Stromal cell of bone marrow (primary cell): ENCODE measurements around the gene GMPR2.
"Not testable (repeated sequence)": the region's sequence is repeated elsewhere in the genome, so short reads cannot be mapped to it uniquely, and the experiment has no call there.

ENCODE experiments used
- DNase-seq: peaks from one replicate; pipeline ENCODE4 v3.0.0-alpha.2; 2012; ENCODE audit warnings: low read depth

Gene GMPR2

DNA sequence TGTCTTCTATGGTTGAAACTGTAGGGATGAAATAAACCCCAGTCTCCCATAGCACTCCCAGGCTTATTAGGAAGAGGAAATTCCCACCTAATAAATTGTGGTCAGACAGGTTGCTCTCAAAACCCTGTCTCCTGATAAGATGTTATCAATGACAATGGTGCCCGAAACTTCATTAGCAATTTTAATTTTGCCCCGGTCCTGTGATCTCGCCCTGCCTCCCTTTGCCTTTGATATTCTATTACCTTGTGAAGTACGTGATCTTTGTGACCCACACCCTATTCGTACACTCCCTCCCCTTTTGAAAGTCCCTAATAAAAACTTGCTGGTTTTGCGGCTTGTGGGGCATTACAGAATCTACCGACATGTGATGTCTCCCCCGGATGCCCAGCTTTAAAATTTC, 30.2 kb upstream of the GMPR2 start:
- DNase-seq: not testable (repeated sequence)

DNA sequence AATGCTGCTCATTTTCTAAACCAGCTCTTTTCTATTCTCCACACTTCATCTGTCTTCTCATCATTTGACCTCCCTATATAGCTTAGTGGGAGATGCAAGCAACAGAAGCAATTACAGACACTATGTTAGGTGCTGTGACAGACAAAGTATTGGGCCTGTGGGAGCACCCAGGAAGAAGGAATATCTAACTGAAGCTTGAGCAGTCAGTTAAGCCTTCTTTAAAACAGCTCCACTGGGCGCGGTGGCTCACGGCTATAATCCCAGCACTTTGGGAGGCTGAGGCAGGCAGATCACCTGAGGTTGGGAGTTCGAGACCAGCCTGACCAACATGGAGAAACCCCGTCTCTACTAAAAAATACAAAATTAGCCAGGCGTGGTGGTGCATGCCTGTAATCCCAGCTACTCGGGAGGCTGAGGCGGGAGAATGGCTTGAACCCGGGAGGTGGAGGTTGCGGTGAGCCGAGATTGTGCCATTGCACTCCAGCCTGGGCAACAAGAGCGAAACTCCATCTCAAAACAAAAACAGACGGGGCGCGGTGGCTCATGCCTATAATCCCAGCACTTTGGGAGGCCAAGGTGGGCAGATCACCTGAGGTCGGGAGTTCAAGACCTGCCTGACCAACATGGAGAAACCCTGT, 29.4 kb upstream of the GMPR2 start:
- DNase-seq: not testable (repeated sequence)

DNA sequence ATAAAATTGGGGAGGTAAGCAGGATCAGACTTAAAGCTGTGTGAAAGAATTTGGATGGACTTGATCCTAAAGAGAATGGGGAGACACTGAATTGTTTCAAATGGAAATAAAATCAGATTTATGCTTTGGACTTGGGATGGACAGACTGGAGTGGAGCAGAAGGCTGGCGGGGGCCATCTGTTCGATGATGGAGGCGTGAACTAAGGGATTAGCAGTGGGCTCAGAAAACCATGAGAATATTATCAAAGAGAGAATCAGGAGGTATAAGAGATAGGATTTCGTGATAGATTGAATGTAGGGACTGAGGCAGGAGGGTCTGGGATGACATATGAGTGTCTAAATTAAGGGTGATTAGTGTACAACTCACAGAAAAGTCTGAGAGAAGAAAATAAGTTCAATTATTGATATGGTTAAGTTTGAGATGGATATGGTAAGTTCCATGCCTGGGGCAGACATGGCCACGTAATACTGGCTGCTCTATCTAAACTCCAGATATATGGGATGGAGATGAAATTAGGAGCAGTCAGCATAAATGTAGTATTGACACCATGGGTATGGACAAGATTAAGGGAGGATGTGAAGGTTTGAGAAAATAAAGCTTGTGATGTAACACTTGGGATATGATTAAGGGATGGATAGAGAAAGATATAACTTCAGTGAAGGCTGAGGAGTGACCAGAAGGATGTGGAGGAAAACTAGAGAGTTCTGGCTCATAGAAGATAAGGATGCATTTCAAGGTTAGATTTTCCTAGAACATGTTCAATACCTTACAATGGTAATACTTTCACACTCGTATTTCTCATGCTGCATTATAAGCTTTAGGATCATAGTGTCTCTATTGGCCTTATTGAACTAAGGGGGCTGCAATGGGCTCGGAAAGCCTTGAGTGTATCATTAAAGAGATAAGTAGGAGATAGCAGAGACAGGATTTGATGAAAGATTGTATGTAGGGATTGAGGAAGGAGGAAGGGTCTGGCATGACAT, 28.3 kb upstream of the GMPR2 start:
- no peak for DNase-seq

DNA sequence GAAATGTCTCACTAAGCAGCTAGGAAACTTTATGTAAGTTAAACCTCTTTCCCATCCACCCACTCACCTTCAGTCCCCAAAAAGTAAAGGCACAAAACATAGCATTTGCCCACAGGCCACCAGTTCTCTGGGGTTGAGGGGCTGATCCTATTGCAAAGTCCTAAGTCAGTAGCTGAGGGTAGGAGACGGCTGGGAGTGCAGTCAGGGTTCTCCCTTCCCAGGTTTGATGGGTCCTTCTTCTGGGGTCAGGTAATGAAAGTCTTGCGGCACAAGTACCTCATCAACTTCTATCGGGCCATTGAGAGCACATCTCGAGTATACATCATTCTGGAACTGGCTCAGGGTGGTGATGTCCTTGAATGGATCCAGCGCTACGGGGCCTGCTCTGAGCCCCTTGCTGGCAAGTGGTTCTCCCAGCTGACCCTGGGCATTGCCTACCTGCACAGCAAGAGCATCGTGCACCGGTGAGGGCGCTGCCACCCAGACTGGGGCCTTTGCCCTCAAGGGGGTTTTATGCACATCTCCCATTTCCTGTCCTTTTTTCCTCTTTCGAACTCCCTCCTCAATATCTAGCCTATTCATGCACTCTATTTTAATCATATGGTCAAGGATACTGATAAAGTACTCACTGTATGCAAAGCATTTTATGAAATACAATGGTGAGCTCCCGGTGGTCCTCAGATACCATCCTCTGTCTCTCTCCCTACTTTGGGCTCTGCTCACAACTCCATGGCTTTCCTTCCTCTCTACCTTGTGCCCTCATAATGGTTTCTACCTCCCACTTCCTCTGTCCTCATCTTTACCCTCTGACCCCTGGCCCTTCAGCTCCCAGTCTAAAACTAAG, 26.2 kb upstream of the GMPR2 start:
- DNase-seq: no peak

DNA sequence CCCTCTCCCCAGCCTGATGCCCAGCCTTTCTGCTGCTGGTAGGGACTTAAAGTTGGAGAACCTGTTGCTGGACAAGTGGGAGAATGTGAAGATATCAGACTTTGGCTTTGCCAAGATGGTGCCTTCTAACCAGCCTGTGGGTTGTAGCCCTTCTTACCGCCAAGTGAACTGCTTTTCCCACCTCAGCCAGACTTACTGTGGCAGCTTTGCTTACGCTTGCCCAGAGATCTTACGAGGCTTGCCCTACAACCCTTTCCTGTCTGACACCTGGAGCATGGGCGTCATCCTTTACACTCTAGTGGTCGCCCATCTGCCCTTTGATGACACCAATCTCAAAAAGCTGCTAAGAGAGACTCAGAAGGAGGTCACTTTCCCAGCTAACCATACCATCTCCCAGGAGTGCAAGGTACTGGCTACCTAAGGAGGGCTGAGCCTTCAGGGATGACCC, 25.6 kb upstream of the GMPR2 start:
- DNase-seq: no peak

DNA sequence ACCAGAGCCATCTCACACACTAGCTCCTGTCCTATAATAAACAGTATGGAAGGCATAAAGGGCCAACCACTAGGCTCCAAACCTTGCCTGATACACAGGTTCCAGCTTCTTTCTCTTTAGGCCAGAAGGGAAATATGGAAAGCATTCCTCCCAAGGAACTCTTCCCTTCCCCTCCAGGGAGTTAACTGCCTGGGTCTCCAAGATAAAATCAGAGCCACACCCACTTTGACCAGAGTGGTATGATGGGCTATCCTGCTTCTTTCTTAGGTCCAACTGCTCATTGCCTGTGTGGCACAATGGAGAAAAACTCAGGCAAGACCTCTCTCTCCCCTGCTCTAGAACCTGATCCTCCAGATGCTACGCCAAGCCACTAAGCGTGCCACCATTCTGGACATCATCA, 25.1 kb upstream of the GMPR2 start:
- DNase-seq: no peak

DNA sequence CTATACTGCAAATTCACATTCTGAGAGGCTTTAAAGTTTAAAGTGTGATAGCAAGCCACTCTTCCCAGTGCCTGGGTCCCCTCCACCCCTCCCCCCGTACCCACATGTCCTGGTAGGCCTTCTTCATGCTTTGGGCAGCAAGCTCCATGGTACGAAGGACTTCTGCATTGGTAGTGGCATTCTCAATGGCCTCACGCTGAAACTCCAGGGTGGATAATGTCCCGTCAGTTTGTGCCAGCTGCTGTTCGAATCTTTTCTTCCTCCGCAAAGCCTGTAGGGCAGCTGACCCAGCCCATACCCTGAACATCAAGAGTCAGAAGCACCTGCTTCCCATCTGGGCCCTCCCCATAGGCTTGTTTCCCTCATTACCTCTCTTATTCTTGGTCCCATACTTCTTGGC, 21.4 kb upstream of the GMPR2 start:
- DNase-seq: no peak

DNA sequence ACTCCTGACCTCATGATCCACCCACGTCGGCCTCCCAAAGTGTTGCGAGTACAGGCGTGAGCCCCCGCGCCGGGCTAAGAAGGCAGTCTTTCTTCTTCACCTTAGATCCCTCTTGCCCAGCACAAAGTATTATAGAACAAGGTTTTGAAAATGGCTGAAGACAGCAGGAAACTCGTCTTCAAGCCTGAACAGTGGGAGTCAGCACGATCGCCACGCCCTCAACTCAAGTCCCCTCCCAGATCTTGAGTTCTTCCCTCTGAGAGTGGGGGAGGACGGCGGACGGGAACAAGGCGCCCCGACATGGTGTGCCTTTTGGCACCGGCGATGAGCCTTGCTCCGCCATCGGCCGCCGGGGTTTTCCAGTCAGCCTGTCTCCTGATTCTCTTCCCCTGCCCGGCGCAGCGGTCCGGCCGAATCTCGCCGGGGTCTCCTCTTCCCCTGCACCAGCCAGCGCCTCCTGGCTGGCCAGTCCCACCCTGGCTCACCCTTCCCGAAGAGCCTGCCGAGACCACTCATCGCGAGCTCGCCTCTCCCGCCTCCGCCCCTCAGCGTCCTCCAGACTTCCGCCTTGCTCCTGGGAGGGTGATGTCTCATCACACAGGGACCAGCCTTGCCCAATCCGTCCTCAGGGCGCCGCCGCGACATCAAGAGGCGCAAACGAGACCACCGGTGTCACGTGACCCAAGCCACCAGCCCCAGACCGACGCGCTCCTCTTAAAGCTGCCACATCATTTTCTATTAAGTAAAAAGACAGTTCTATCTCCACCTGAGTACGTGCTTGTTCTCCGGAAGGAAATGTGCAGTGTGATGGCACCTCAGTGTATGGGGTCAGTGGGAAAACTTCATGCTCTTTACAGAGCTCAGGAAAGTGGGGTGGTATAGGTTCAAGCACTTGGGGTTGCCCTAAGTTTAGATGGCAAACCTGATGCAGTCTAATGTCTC, 19.5 kb upstream of the GMPR2 start, which contains the start of gene CHMP4A:
CHMP4A (minus strand) TSS at position 565 of the 942 bp plus-strand sequence; CDS start at position 516, 49 bp downstream.
- DNase-seq: peak; percentile 97

DNA sequence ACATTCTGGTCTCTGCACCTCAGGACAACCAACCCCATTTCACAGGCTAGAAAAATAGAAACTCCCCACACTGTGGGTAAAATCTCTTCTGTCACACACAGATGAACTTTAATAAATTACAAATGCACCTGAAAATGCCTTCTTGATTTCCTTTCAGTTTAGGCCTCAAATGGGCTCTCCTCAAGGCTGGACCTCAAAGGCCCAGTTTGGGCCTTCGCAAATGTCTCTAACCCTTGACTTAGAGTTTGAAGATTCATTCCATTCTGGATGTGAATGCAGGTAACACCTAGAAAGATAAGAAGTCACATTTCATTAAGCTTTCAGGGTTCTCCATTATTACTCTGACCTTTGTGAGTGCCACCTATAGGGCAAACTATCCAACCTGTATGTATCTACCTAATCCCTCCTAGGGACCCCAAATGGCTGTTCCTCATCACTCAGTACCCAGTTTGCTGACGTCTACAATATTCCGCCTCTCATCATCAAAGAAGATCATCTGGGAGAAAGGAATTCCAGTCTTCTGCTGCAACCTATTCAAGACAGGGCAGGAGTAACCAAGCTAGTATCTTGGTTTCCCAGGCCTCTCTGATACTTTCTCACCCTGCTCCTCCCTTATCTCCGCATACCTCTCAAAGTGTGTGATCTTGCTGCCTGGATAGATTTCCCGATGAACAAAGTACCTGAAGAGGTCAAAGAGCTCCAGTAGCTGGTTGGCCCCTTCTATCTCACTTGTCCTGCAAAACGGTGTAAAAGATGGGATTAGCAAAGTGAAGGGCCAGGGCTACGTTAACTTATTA, 18.7 kb upstream of the GMPR2 start:
- no peak for DNase-seq

DNA sequence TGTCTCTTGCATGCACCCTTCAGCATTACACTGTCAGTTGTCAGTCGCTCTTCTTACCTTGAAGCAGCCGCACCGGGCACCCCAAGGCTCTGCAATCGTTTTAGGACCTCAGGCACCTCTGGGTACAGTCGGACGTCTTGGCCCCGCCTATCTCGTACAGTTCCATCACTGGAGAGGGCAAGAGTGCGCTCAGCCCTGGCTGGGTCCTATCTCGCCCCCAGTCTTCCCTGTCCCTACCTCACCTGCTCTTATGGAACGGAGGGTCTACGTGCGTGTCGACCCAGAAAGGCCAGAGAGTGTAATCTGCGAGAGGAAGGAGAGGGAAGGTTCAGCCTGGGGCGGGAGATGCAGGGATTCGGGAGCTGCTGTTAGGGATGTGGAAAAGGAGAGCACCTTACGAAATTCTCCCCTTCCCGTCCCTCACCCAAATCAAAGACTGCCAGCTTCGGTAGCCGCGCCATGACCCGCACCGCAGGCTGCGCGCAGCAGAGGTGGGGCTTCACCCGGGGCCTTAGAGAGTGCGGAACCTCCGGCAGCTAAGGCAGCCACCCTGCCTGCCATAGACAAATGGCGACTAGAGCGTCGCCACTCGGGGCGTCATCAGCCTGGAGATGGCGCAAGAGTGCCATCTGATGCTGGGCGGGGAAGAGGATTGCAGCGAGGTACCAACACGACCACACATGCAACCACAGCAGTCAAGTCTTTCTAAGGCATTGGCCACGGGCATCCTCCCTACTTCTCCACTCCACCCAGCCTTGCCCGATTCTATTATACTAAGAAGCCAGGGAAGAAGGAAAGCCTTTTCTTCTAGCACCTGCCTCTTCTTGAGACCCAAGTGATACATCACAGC, 17.0 kb upstream of the GMPR2 start, which contains the start of gene MDP1:
MDP1 (minus strand) TSS at position 572 of the 850 bp plus-strand sequence; CDS start at position 461, 111 bp downstream.
- DNase-seq: peak; percentile 77

DNA sequence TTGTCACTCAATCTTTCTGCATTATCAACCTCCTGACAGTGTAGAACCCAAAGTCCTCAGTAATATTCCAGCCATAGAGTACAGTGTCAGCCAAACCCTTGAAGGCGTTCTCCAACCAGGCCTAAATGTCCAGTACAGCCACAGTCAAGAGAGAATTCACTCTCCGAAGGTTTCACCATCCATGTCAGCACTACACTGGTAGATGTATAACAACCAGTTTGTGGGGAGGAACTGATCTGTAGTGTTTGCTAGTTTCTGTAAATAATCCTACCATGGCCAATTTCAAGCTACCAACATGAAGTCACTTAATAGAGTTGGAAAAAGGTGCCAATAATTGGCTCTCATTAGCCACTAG, 16.4 kb upstream of the GMPR2 start:
- no peak for DNase-seq

DNA sequence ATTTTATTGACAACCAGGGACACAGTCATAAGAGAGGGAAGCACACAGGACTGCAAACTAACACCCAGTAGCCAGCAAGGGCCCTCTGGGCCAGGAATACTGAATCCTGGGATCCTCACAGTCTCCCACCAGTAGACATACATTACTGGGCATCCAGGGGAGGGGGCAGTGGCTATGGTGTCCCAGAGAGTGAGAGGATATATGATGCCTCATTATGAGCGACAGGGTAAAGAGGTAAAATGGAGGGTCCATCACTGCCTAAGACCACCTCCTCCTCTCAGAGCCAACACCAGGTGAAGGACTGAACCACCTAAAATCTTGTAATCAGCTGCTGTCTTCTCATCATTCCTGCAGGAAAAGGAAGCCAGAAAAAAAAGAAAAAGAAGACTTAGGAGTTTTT, 15.9 kb upstream of the GMPR2 start:
- DNase-seq: not testable (repeated sequence)

DNA sequence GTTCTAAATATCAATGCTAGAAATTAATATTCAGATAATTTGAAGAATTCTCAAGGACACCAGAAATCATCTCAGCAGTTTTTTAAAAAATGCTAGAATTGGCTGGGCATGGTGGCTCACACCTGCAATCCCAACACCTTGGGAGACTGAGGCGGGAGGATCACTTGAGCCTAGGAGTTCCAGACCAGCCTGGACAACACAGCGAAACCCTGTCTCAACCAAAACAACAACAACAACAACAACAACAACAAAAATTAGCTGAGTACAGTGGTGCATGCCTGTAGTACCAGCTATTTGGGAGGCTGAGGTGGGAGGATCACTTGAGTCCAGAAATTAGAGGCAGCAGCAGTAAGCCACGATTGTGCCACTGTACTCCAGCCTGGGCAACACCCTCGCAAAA, 13.6 kb upstream of the GMPR2 start:
- no peak for DNase-seq

DNA sequence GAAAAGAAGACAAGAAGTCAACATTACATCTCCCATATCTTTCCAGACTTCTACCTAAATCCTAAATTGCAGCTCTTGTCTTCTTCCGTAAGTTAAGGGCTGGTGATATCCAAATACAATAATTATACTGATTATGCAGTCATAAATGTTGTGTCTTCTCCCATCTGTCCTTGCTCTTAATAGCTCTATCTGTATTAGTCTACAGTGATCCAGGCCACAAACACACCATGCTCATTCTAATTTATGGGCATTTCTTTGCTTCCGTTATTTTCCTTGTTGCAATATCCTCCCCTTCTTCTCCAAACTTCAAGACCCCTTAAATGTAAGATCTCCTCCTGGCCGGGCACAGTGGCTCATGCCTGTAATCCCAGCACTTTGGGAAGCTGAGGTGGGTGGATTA, 13.2 kb upstream of the GMPR2 start:
- DNase-seq: no peak

DNA sequence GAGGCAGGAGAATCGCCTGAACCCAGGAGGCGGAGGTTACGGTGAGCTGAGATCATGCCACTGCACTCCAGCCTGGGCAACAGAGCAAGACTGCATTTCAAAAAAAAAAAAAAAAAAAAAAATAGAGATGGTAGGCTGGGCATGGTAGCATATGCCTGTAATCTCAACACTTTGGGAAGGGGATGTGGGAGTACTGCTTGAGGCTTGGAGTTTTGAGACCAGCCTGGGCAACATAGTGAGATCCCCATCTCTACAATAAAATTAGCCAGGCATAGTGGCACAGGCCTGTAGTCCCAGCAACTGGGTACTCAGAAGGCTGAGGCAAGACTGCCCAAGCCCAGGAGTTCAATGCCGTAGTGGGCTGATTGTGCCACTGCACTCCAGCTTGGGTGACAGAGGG, 9.7 kb upstream of the GMPR2 start:
- DNase-seq: not testable (repeated sequence)

DNA sequence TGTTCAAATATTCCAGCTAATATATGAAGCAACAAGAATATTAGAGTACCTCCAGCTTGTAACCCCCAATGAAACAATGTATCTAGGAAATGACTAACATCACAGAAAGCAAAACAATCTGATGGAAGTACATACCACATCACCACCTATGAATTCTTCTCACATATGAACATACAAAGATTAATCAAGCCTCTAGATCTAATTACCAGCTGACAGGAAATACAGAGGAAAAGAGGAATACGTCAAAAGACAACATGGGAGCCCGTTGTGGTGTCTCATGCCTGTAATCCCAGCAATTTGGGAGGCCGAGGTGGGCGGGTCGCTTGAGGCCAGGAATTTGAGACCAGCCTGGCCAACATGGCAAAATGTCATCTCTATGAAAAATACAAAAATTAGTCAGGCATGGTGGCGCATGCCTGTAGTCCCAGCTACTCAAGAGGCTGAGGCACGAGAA, 8.1 kb upstream of the GMPR2 start:
- DNase-seq: no peak

DNA sequence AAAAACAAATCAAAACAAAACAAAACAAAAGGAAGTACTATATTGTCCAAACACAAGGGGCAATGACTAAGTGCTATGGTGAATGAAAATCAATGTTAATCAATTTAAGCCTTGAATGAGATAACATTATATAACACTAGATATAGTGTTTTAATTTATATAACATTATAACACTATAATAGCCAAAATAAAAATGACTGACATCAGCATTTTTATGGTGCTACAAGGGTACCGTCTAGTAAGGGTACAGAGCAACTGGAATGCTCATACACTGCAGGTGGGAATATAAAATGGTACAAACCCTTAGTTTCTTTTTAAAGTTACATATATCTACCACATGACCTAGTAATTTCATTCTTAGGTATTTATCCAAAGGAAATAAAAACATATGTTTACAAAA, 6.3 kb upstream of the GMPR2 start:
- DNase-seq: no peak

DNA sequence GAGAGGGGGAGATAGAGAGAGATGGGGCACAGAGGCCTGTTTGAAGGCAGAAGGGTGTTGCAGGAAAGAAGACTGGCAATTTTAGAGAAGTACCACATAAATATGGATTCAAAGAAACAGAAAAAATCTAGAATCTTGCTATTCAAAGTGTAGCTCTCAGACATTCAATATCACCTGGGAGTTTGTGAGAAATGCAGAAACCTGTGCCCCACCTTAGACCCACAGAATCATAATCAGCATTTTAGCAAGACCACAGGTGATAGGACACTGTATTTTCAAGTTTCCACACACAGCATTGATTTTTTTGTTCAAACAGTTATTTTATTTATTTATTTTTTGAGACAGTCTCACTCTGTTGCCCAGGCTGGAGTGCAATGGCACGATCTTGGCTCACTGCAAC, 3.8 kb upstream of the GMPR2 start:
- no peak for DNase-seq
